BJ (cell line): ENCODE data around the gene CCSAP. TPM values are rescaled to one million over a fixed set of nuclear protein-coding genes. Genes with fewer than 3 reads are reported as not detected.
A peak's percentile ranks its signal among the peaks of the same experiment; 100 is the strongest.

Experiments
- CTCF ChIA-PET: fragments of 350-600 bp; formaldehyde crosslinking; extraction: SDS; loops from one replicate; lab custom pipeline; 2021; ENCODE audit warnings: antibody characterized with exemption, inconsistent platforms; lab: Yijun Ruan, JAX
- POLR2A ChIA-PET: fragments of 300-600 bp; sonication (Branson Sonifier 250); formaldehyde crosslinking; extraction: SDS; loops from one replicate; lab custom pipeline; 2021; ENCODE audit warnings: antibody characterized with exemption; lab: Charles Lee
- DNase-seq: peaks from one replicate; pipeline ENCODE4 v3.0.0-alpha.2; 2011; ENCODE audit warnings: low read depth
- H3K27me3 ChIP-seq: 2 replicates; pipeline ENCODE4 v1.6.0; 2011; ENCODE audit warnings: low read length; ENCODE audit not compliant: control insufficient read depth, insufficient read depth
- H3K36me3 ChIP-seq: 2 replicates; pipeline ENCODE4 v1.5.1; 2011; ENCODE audit warnings: low read length; ENCODE audit not compliant: control insufficient read depth, insufficient read depth
- H3K4me3 ChIP-seq: 2 replicates; pipeline ENCODE4 v1.5.1; 2011; ENCODE audit warnings: low read depth, mild to moderate bottlenecking, control low read depth, low read length
- CTCF ChIP-seq: IDR thresholded peaks from 2 replicates; pipeline ENCODE4 v1.5.1; 2011; ENCODE audit warnings: low read depth, mild to moderate bottlenecking, control low read depth, inconsistent platforms, low read length, moderate library complexity; ENCODE audit not compliant: insufficient read depth
- polyA plus RNA-seq: library from polyadenylated mRNA; depleted of rRNA; stranded (reverse); fragments of >200 nt; gene quantifications from 2 replicates; pipeline ENCODE4 v1.2.3, GENCODE V29; 2011; rRNA removed
- small RNA-seq: library from RNA; depleted of rRNA; stranded (forward); fragments of <200 nt; gene quantifications from one replicate; pipeline ENCODE3, GENCODE V24; 2012; ENCODE audit warnings: low replicate concordance, low read depth; ENCODE audit not compliant: insufficient read length

Gene CCSAP
- polyA plus RNA-seq, 1 experiment = 1.4 TPM

GRCh38 chr1:229272164-229273158 is 70.4 kb downstream of the CCSAP start:
- TF ChIP-seq CTCF = no peak
- ChIA-PET CTCF (interaction anchor here (1.1 kb wide), 1 partner anchor 14 kb away, joined by 4 read pairs; no protein-coding TSS in a partner anchor), POLR2A (no interaction called here)
- Histone ChIP-seq H3K4me3 (peak overlapping the region; percentile 56), H3K36me3 (0 out of 2 replicates have a peak, but pooled peaks cover 1% of the 10 kb centered on the region), H3K27me3 (no peaks in the 10 kb centered on the region)
- no peak for DNase-seq

DNA sequence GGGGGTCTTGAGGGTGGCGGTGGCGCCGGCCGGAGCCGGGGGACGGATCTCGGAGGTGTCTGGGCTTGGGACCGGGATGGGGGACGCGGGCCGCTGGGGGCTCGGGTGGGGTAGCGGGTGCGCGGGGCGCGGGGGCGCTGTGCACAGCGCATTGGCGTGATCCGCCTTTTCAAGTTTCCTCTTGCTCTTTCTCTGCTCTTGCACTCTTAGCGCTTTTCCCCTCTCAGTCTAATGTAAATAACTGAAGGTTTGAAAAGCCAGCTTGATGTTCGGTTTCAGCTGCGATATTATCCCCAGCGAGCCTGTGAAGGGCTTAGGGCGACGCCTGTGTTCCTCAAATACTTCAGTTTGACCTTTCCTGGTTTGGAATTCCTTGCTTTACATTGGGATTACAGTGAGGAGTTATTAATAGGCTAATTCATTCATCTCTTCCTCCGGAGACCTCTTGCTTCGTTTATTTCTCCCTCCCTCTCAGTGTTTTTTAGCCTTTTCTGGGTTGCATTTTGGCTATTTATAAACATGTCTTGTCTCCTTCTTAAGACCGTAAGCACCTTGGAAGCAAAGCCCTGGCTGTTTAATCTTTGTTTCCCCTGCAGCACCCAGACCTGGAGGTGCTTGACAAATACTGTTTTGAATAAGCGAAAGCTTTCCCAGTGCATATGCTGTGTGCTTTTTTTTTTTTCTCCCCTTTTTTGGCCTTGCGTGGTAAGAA is 71.2 kb downstream of the CCSAP start:
- Histone ChIP-seq H3K4me3 (peak overlapping the region; percentile 56), H3K27me3 (no peaks in the 10 kb centered on the region), H3K36me3 (no peaks in the 10 kb centered on the region)
- no peak for DNase-seq
- TF ChIP-seq CTCF = no peak
- ChIA-PET POLR2A (no interaction called here), CTCF (interaction anchor here (1.1 kb wide), 1 partner anchor 13 kb away, joined by 4 read pairs; no protein-coding TSS in a partner anchor)

Small RNAs within 50 kb of the gene (small RNA-seq; reads per million reads assigned to genes)
- gene RNU6-180P = not detected

Other genes with a start within 250 kb of the CCSAP start
- gene RAB4A, start 71.9 kb downstream of the CCSAP start, polyA plus RNA-seq = 24.8 and 26.6 TPM in 2 replicates
- 0.10 and 0.11 TPM in 2 replicates for gene ACTA1, start 91.0 kb upstream of the CCSAP start, polyA plus RNA-seq
- 20.8 and 28.4 TPM in 2 replicates for gene NUP133, start 165.3 kb upstream of the CCSAP start, polyA plus RNA-seq
- 12.7 and 12.8 TPM in 2 replicates for gene ABCB10, start 215.7 kb upstream of the CCSAP start, polyA plus RNA-seq